Cardiac septum (tissue), 1 donor: ENCODE measurements around the gene SLC35F3. TPM values are rescaled to one million over a fixed set of nuclear protein-coding genes. Genes with fewer than 3 reads are reported as not detected.
"Not testable (repeated sequence)": the region's sequence is repeated elsewhere in the genome, so short reads cannot be mapped to it uniquely, and the experiment has no call there.

Experiments used
- DNase-seq: peaks from one replicate; pipeline ENCODE4 v3.0.0-alpha.2; 2020; ENCODE audit warnings: low spot score
- intact Hi-C: fragments of 100-400 bp; cut with DNase I; formaldehyde crosslinking; loops from one replicate; pipeline ENCODE4 v1.14.0; 2022
- long read RNA-seq: library from polyadenylated mRNA; unstranded; transcript quantifications from one replicate; pipeline ENCODE4 v2.0.0, GENCODE V29; 2021
- total RNA-seq: library from RNA; stranded (reverse); fragmentation: NEBNext Ultra II Directional; extraction: Animal tissue kit (Norgen Biotek cat#: 25700); gene quantifications from one replicate; pipeline ENCODE4 v1.2.1, GENCODE V29; 2021
- donor health status: DM: no; HTN: no; CAD: no.

Gene SLC35F3
- total RNA-seq, result not detected
- long read RNA-seq, result 0 reads

DNA sequence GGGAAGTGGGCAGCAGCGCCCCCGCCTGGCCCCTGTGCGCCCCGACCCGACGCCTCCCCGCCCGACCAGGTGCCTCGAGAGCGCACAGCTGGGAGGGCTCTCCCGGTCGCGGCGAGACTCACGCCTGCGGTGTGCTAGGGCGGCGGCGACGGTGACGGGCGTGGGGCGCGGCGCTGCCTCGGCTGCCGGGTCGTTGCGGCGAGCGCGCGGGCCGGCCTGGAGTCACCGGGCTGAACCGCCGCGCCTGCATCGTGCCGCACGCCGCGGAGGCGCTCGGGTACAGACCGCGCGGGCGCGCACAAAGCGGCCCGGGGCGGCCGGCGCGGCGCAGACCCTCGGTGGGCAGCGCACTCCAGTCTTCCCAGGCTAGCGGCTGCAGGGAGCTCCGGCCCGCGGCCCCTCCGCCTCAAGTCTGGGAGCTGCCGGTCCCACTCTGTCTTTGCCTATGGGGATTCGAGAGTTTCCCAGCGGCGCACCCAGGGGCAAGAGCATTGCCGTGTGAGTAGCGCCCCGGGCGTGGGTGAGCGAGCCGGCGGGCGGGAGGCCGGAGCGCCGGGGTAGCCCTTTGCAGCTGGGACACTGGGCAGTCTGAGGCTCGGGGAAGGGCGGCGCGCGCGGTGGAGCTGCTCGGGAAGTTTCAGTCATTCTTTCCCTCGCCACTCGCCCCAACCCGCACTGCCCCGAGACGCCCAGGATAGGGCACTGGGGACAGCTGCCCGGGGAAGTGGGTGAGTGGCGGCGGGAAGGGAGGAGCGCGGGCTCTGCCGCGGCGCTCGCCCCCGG lies at the start of gene SLC35F3:
Gene SLC35F3, plus strand, starts transcription at position 44 of the 783 bp plus-strand sequence.
- intact Hi-C loops, result no loop called here
- DNase-seq, result no peak

DNA sequence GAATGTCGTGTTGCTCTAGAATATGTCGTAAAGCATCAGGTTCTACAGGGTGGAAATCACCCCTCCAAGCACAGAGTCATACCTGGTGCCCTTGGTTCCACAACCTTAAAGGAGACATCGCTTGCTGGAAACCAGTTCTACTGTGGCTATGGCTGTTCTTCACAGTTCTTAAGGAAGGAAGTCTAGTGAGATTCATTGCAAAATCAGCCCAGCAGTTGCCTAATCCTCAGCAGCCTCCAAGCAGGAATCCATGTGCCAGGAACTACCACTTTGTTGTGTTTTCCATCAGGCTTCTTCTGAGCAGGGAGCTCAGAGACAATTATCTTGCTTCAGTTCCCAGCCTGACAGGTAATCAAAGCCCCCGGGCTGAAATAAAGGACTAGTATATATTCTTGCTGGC lies 45.0 kb upstream of the SLC35F3 start:
- no peak for DNase-seq
- intact Hi-C loops, result no loop called here

DNA sequence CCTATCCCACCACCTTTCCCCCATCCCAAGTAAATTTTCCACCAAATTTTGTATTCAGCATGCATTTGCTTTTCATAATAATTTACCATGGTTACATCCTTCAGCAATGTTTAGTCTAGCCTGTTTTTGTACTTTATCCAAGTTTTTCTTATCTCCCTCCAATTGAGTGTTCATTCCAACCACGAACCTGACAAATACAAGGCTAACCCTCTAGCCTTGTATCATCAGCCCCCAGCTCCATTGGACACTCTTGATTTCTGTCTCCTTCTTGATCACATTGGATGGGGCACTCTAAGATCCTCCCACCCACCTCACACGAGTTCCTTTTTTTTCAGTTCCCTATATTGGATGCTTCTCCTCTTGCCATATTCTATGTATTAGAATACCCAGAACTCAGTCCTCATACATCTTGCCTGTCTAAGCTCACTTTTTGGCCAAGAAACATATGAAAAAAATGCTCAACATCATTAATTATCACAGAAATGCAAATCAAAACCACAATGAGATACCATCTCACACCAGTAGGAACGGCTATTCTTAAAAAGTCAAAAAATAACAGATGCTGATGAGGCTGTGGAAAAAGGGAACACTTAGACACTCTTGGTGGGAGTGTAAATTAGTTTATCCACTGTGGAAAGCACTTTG lies 40.5 kb upstream of the SLC35F3 start:
- intact Hi-C loops, result no loop called here
- DNase-seq, result no peak

DNA sequence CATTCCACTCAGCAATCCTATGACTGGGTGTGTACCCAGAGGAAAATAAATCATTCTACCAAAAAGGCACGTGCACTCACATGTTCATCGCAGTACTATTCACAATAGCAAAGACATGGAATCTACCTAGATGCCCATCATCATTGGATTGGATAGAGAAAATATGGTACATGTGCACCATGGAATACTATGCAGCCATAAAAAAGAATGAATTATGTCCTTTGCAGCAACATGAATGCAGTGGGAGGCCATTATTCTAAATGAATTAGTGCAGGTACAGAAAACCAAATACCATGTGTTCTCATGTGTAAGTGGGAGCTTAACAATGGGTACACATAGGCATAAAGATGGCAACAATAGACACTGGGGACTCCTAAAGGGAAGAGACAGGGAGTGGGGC lies 39.9 kb upstream of the SLC35F3 start:
- DNase-seq, result no peak
- intact Hi-C loops, result no loop called here

DNA sequence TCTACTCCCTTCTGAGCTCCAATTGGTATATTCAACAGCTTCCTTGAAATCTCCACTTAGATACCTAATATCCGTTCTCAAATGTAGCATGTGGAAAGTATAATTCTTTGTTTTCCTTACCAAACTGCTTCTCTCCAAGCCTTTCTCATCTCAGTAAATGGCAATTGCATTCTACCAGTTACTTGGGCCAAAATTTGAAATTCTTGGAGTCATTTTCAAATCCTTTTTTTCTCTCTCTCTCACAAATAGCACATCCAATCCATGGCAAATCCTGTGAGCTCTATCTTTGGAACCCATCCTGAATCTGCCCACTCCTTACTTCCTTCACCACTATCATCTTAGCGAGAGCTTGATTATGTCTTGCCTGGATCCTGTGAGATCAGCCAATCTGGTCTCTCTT lies 39.3 kb upstream of the SLC35F3 start:
- DNase-seq, result no peak
- intact Hi-C loops, result no loop called here

DNA sequence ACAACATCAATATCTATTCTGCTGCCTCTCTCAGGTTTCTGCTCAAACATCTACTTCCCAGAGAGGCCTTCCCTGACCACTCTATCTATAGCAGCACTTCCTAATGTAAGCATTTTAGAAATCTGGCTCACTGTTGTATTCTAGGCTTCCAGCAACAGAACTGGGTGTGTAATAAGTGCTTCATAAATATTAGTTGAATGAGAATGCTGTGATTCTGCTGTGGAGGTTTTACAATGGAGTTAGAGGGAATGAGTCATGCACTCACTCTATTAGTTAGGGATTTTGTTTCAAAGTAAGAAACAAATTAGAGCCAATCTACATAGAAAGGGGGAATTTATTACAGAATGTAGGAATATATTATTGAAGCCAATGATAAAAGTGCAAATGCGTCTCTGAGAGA lies 38.6 kb upstream of the SLC35F3 start:
- intact Hi-C loops, result no loop called here
- no peak for DNase-seq

DNA sequence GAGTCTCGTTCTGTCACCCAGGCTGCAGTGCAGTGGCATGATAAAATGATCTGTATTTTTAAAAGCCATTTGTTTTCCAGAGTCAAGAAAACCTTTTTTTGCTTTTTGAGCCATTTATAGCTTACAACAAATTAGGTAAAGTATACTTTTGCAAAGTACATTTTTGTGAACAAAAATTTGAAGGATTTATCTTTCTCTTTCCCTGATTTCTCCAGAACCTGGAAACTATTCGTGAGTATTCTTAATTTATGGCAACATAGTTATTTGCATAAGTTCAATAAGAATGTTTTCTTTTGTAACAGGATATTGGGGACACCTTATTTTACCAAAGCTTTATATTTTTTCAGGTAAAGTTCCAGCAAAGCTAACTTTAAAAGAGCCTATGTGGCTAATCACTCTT lies 37.4 kb upstream of the SLC35F3 start:
- no peak for DNase-seq
- intact Hi-C loops, result no loop called here

DNA sequence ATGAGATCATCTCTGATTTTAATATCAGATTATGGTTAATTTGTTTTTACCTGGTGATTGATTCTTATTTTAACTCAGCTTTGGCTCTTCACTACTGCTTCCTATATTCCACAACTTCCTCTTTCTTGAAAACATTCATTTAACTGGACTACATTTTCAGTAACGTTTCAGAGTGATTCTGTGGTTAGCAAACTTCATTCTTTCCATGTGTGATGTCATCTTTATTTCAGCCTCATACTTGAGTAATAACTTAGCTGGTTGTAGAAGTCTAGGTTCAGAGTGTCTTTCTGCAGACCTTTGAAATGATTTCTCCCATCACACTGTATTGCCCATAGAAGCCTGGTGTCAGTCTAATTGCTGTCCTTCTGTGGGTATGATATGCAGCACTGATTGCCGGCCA lies 36.0 kb upstream of the SLC35F3 start:
- intact Hi-C loops, result no loop called here
- no peak for DNase-seq

DNA sequence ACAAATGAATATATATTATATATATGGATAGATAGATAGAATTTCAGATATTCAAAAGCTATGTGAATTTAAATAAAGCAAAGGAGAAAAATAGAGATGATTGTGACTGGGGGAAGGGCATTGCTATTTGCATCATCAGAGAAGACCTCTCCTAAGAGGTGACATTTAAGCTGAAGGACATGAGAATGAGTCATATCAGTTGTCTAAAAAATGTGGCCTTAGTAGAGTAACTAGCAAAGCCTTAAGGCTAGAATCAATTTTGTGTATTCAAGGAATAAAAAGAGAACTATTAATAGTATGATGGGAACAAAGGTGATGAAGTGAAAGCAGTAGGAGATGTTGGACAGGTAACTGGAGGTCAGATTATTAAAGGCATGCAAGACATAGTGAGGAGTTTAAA lies 34.8 kb upstream of the SLC35F3 start:
- DNase-seq, result no peak

DNA sequence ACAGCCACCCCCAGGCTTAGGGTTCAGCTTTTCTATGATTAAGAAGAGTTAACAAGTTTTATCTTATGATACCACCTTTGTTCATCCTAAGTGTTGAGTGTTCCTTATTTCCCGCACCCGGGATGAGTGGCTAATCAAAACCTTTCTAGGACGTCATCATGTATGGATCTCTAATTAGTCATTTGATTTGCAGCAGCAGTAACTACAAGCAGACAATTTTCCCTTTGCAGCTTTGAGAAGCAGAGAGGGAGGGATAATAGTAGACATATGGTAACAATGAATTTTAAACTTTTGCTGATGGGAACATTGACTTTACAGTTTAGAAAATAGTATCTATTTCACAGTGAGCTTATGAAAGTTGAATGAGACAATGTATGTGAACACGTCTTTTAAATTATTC lies 30.8 kb upstream of the SLC35F3 start:
- no peak for DNase-seq
- intact Hi-C loops, result no loop called here

More for the DNA sequence above, 34.8 kb upstream of the SLC35F3 start:
- intact Hi-C loops, result no loop called here

DNA sequence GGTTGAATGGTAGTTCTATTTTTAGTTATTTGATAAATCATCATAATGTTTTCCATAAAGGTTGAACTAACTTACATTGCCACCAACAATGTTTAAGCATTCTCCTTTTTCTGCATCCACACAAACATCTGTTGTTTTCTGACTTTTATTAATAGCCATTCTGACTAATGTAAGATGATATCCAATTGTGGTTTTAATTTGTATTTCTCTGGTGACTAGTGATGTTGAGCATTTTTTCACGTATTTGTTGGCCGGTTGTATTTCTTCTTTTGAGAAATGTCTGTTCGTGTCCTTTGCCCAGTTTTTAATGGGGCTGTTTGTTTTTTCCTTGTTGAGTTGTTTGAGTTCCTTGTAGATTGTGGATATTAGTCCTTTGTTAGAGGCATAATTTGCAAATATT lies 24.6 kb upstream of the SLC35F3 start:
- intact Hi-C loops, result no loop called here
- DNase-seq, result no peak

DNA sequence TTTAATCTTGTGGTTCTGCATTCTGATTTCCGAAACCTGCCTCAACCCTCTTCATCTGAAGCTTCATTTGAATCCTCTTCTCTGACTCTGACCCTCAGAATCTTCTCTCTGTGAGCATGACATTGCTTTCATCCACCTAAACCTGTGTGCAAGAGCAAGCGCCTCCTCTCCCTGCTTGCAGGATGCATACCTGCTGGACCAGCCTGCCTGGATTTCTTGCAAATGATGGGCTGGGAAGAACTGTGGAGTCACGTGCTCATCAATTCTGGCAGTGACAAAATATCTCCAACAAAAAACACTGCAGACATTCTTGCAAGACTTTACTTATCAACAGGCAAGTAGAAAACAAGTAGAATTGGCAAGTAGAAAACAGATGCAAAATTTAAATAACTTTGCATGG lies 20.8 kb upstream of the SLC35F3 start:
- intact Hi-C loops, result no loop called here
- DNase-seq, result no peak

DNA sequence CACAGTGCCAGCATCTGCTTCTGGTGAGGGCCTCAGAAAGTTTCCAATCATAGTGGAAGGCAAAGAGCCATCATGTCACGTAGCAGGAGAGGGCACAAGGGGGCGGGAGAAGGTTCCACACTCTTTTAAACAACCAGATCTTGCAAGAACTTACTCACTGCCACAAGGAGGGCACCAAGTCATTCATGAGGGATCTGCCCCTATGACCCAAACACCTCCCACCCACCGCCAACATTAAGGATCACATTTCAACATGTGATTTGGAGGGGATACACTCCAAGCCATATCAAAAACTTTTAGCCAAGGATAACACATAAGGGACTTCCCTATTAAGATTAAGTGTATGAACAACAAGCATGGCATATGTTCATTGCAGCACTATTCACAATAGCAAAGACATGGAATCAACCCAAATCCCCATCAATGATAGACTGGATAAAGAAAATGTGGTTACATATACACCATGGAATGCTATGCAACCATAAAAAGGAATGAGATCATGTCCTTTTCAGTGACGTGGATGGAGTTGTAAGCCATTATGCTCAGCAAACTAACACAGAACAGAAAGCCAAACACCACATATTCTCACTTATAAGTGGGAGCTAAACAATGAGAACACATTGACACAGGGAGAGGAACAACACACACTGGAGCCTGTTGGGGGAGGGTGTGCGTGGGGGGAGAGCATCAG lies 19.9 kb upstream of the SLC35F3 start:
- intact Hi-C loops, result no loop called here
- DNase-seq, result no peak

DNA sequence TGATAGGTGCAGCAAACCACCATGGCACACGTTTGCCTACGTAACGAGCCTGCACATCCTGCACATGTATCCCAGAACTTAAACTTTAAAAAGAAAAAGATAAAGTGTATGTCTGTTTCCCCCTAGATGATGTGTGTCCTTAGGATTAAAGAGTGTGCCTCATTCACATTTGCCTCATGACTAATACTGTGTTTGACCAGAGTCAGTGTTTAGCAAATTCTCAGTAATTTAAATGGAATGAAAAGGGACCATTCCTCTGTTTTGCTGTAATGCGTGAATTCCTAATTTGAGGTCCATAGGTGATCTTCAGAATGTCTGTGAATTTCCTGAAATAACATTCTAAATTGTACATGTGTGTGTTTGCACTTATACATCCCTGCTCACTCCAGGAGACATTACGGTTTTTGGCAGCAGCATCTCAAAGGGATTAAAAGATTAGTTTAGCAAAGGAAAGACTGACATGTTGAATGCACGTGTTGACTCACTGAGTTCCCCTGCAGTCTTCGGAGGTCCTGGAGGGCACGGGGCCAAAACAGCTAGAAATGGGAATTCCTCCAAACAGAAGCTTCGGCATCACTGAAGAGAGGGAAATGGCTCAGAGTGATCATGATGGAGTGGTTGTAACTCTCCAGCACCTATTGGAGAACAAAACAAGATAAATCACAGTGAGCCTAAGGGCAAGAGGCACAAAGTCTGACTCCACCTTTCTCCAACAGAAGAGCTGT lies 19.1 kb upstream of the SLC35F3 start:
- intact Hi-C loops, result no loop called here
- no peak for DNase-seq

DNA sequence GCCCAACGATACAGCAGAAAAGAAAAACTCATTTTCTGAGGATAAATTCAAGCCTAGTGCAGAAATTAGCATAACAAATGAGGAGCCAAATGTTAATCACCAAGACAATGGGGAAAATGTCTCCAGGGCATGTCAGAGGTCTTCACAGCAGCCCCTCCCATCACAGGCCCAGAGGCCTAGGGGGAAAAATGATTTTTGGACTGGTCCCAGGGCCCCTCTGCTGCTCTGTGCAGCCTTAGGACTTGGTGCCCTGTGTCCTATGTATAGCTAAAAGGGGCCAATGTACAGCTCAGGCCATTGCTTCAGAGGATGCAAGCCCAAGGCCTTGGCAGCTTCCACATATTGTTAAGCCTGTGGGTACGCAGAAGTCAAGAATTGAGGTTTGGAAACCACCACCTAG lies 13.3 kb upstream of the SLC35F3 start:
- intact Hi-C loops, DNase-seq: not testable (repeated sequence)

DNA sequence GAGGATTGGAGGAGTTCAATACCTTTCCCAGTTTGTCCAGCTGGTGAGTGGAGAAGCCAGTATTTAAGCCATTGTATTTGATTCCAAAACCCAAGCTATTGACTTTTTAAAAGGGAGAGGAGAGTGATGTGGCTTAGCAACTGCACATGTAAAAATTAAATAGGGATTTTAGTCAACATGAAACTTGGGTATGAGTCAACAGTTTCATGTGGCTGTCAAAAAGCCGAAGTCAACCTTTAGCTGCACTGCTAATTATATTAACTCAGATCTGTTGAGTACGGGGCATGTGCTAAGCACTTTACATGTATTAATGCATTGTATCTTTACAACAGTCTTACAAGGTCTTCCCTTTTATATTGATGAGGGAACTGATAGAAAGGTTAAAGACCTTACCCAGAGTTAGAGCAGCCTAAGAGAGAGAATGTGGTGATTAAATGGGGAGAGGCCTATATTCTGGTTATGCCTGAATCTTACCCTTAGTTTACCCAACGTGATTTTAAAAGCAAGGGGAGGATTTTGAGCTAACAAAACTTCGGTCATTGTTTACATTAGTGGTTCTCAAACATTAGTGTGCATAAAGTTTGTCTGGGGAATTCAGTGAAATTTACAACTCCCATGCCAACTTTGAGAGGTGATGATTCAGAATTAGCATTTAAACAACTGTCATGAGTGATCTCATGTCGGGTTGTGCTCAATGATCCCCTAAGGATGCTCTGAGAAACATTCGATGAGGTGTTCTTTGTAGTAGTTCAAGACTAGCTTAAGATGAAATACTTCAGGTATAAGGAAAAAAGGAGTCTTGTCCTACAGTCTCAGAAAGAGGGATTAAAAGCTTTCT lies 6.9 kb upstream of the SLC35F3 start:
- DNase-seq, result no peak
- intact Hi-C loops, result no loop called here

DNA sequence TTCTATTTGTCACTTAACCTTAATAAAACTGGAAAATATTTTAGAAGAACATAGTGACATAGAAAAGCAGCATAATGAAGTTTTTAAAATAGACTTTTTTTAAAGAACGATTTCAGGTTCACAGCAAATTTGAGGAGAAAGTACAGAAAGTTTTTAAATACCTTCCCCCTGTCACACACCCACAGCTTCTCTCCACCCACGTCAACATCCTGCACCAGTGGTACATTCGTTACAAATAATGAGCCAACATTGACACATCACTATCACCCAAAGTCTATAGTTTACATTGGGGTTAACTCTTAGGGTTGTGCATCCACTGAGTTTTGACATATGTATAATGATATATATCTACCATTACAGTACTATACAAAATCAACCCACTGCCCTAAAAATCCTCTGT lies 3.0 kb upstream of the SLC35F3 start:
- no peak for DNase-seq
- intact Hi-C loops, result no loop called here

DNA sequence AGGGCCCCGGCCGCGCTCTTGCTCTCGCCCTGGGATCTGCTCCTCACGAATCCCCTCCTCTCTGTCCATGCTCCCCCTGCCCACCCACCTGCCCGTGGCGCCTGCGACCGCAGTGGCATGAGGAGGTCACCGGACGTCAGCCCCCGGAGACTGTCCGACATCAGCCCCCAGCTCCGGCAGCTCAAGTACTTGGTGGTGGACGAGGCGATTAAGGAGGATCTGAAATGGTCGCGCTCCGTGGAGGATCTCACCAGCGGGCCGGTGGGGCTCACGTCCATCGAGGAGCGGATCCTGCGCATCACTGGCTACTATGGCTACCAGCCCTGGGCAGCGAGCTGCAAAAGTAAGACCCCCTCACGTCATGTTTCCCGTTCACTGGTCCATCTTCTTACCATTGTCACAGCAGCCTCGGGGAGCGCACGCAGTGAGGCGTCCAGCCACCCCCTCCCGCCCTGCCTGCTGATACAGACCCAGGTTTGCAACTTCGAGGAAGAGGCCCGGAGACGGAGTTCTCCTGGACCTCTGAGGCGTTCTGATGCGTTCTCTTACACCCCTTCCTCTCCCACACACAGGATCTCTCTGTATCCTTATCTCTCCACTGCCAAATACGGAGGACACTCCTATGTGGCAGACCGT lies 1.1 kb downstream of the SLC35F3 start:
- DNase-seq, result no peak
- intact Hi-C loops, result no loop called here

DNA sequence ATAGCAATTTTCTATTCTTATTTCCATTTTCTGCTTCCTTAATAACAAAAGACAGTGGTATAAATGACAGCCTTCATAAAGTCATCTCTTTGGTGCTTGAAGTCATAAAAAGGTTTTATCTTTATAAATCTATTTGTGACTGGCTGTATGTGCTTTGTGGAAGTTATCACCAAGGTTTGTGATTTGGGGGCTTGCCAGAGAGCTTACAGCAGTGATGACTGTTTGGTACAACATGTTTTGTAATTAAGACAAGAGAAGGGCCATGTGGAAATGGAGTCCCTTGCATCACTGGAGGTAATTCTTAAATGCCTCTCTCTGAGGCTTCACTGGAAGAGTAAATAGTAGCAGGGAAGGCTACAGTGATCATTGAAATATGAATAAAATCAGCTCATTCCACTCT lies 2.7 kb downstream of the SLC35F3 start:
- intact Hi-C loops, result no loop called here

More for the DNA sequence above, 2.7 kb downstream of the SLC35F3 start:
- DNase-seq, result no peak
